Testis (tissue), 2 donors: ENCODE measurements around the gene LENEP.

Source experiments
- CTCF ChIP-seq, 3 experiments: fragments of 450-650 bp in 2 of 3; fragments of 200-600 bp in 1 of 3; sonication (generic) in 1 of 3; IDR thresholded peaks; one replicate each; pipeline ENCODE4 v1.5.1; 2016 to 2019; ENCODE audit warnings: antibody characterized with exemption in 3 of 3, mild to moderate bottlenecking in 2 of 3, moderate library complexity in 1 of 3
- POLR2A ChIP-seq: fragments of 450-650 bp; IDR thresholded peaks from one replicate; pipeline ENCODE4 v1.6.1; 2017; ENCODE audit warnings: antibody characterized with exemption, mild to moderate bottlenecking, moderate library complexity

DNA sequence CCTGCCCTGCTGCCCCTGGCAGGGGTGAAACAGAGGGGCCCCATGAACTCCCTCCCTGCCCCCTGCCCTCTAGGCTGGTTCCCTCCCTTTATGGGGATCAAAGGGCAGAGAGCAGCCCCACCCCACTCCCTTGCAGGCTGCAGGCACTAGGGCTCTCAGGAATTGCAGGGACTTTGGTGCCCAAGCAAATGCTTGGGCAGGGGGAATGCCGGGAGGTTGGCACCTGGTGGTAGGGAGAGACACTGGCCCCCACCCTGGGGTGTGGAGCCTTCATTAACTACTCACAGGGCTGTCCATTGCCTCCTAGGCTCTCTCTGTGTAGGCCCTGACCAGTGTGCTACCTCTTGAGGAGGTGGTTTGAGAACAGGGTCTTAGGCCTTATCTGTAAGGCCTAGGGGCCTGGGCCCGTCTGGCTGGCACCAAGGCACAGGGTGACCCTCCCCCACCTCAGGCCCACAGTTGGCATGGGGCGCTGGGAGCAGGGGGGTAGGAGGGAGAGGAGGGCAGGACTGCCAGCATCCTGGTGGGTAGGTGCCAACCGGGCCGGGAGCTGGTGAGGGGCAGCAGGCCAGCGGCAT lies 14.0 kb downstream of the LENEP start:
- no peak for TF ChIP-seq POLR2A
- no peak for TF ChIP-seq CTCF (IDR thresholded peaks at IDR 0.05)
